RWPE1 (cell line): ENCODE results near the gene FREM2.

Experiments used
- CTCF ChIA-PET: fragments of 350-600 bp; sonication (Branson Sonifier 250); formaldehyde crosslinking; extraction: SDS; loops from one replicate; lab custom pipeline; 2021; lab: Yijun Ruan, JAX
- POLR2A ChIA-PET: fragments of 400-600 bp; formaldehyde crosslinking; extraction: SDS; loops from one replicate; lab custom pipeline; 2020; ENCODE audit warnings: antibody characterized with exemption; ENCODE audit not compliant: low non-redundant PET; lab: Yijun Ruan, JAX
- DNase-seq: peaks from one replicate; pipeline ENCODE4 v3.0.0; 2012; ENCODE audit warnings: low spot score
- H3K27ac ChIP-seq: fragments of 450-650 bp; 2 replicates; pipeline ENCODE4 v1.5.1; 2017
- TF ChIP-seq, protein P1 (sequence below): fragments of 450-650 bp; conservative IDR thresholded peaks from 2 replicates; pipeline ENCODE4 v1.5.1; 2017; ENCODE audit warnings: low read depth, mild to moderate bottlenecking

The FREM2 gene

DNA sequence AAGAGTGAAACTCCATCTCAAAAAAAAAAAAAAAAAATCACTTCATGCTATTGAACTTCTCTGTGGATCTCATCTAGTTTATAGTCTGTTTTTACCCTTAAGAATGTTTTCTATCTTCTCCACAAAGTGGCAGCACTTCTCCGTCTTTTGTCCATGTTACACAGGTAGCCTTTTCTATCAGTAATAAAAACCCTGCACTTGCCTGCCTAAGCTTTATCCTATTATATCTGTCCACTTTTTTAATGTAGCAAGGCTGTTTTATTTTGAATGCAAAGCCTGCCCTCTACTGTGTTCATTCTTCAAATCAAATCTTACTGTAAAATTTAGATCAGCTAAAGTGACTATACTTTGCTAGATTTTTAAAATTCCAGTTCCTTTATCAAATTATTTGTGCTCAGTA, 179.8 kb downstream of the FREM2 start:
- DNase-seq, result peak; percentile 29
- no peak overlapping the region for H3K27ac ChIP-seq
- CTCF ChIA-PET, result interaction anchor here (0.6 to 1.9 kb wide), 9 partner anchors 10 to 650 kb away, joined by 3 to 18 read pairs (median 3); no protein-coding TSS in a partner anchor
- POLR2A ChIA-PET, result interaction anchor here (0.6 kb wide), 1 partner anchor 1117 kb away, joined by 3 read pairs; no protein-coding TSS in a partner anchor
- TF ChIP-seq, protein P1, sequence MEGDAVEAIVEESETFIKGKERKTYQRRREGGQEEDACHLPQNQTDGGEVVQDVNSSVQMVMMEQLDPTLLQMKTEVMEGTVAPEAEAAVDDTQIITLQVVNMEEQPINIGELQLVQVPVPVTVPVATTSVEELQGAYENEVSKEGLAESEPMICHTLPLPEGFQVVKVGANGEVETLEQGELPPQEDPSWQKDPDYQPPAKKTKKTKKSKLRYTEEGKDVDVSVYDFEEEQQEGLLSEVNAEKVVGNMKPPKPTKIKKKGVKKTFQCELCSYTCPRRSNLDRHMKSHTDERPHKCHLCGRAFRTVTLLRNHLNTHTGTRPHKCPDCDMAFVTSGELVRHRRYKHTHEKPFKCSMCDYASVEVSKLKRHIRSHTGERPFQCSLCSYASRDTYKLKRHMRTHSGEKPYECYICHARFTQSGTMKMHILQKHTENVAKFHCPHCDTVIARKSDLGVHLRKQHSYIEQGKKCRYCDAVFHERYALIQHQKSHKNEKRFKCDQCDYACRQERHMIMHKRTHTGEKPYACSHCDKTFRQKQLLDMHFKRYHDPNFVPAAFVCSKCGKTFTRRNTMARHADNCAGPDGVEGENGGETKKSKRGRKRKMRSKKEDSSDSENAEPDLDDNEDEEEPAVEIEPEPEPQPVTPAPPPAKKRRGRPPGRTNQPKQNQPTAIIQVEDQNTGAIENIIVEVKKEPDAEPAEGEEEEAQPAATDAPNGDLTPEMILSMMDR, result no peak

DNA sequence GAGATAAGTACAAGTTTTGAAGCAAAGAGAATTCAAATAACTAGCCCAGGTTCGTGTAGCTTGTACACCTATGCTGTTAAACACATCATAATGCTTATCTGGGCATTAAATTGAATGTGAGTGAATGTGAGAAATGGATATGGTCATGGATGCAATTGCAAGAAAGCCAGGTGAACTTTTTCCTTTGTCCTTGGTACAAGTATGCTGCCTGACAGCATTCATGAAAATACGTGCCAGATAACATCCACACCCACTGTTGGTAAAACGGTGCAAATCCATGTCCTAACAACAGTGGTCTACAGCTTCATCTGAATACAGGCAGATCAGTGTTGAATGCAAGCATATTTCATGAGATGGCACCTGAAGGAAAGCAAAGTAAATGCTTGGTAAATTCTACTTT, 181.5 kb downstream of the FREM2 start:
- H3K27ac ChIP-seq, result no peak overlapping the region
- POLR2A ChIA-PET, result interaction anchor here (0.5 kb wide), 1 partner anchor 85 kb away, joined by 3 read pairs; no protein-coding TSS in a partner anchor
- TF ChIP-seq, protein P1, result no peak
- no peak for DNase-seq
- CTCF ChIA-PET, result no interaction called here

DNA sequence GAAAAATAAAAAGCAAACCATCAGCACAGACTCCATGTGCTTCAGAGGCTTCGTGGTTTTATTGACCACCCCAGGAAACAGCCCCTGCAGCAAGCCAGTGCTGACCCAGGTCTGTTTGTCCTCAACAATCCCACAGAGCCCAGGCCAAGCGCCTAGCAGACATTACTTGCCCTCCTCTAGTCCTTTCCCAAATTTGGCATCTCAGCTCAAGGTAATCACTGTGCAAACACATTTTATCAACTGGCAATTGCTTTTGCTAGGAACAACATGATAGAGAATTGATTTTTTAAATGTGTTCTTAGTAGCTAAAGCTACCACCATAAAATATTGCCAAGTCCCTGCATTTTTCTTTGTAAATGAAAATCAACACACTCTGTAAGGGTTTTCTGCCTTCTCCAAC, 182.0 kb downstream of the FREM2 start:
- TF ChIP-seq, protein P1, result no peak
- POLR2A ChIA-PET, result no interaction called here
- DNase-seq, result no peak
- no peak overlapping the region for H3K27ac ChIP-seq
- CTCF ChIA-PET, result interaction anchor here (0.6 kb wide), 1 partner anchor 114 kb away, joined by 3 read pairs; no protein-coding TSS in a partner anchor

DNA sequence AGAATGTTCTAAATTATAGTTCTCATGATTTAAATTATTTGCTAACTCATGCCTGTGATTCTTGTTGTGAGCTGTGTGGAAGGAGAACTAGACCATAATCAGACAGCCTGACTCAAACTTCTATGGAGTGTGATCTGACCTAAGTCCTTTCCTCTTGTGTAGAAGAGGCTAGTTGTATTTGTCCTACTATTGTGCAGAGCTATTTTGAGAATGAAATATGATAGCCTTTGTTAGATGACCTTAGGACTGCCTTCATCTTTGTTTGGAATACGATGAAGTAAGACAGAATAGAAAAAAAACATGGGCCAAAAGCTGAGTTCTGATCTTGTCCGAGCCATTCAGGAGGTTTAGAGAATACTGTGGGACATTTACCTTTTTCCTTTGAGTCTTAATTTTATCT, 184.4 kb downstream of the FREM2 start:
- no peak overlapping the region for H3K27ac ChIP-seq
- CTCF ChIA-PET, result interaction anchor here (0.6 kb wide), 1 partner anchor 1084 kb away, joined by 3 read pairs; no protein-coding TSS in a partner anchor
- TF ChIP-seq, protein P1, result no peak
- POLR2A ChIA-PET, result no interaction called here
- no peak for DNase-seq

DNA sequence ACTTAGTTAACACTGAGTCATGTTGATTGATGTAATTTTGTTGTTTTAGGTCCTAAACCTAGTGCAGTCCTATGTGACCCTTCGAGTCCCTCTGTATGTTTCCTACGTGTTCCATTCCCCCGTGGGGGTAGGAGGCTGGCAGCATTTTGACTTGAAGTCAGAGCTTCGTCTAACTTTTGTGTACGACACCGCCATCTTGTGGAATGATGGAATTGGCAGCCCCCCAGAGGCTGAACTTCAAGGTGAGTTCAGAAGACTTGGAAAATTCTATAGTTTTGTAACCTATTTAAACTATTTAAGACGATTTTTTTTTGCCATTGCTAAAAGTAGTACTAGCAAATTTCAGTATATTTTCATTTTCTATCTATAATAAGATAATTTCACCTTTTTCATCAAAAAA, 185.8 kb downstream of the FREM2 start:
- no peak for DNase-seq
- POLR2A ChIA-PET, result no interaction called here
- TF ChIP-seq, protein P1, result peak; percentile 44
- H3K27ac ChIP-seq, result no peak overlapping the region
- CTCF ChIA-PET, result no interaction called here

DNA sequence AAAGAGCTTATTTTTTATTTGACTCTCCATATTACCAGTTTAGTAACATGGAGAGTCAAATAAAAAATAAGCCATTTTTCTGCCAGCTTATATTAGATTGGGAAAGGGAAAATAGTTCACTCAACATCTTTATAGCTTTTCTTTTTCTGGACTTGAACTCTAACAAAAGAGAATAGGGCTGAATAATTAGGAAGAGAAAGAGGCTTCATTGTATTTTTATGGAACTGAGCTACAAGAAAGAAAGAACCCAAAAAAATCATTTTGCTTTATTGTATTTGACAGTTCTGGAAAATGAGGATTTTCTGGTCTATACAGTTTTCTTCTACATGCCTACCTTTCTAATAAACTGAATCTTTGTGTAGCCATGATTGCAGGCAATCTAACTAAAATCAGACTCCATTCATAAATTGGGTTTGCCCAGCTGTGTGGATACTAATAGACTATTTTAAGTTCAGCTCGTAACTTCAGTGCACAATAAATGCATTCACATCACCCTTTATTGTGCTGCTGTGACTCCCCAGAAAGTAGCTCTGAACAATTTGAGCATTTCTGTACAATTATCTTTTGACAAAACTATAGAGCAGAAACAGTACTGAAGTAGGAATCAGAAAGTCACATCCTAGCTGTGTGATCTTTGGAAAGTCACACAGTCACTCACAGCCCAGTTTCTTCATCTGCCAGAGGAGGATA, 188.5 kb downstream of the FREM2 start:
- no peak for DNase-seq
- ChIA-PET CTCF (interaction anchor here (0.5 kb wide), 1 partner anchor 153 kb away, joined by 6 read pairs; no protein-coding TSS in a partner anchor), POLR2A (no interaction called here)
- H3K27ac ChIP-seq, result no peak overlapping the region
- TF ChIP-seq, protein P1, result no peak
